Mesenchymal stem cell (in vitro differentiated cells and primary cell): ENCODE measurements around the gene RCC1. TPM values are rescaled to one million over a fixed set of nuclear protein-coding genes. Genes with fewer than 3 reads are reported as not detected.
"Not testable (repeated sequence)": the region's sequence is repeated elsewhere in the genome, so short reads cannot be mapped to it uniquely, and the experiment has no call there.

ENCODE experiments used
- DNase-seq: peaks from one replicate; pipeline ENCODE4 v3.0.0-alpha.2; 2013
- H2AFZ ChIP-seq: one replicate; pipeline ENCODE4 v1.6.1; 2013; ENCODE audit warnings: low read depth, mild to moderate bottlenecking, control low read depth, inconsistent platforms, low read length, moderate library complexity
- H2AK5ac ChIP-seq: 2 replicates; pipeline ENCODE4 v1.6.1; 2013; ENCODE audit warnings: low read length, moderate library complexity, mild to moderate bottlenecking, inconsistent platforms; ENCODE audit not compliant: severe bottlenecking
- H2BK120ac ChIP-seq: one replicate; pipeline ENCODE4 v1.6.1; 2013; ENCODE audit warnings: low read depth, mild to moderate bottlenecking, inconsistent platforms, low read length, moderate library complexity
- H2BK12ac ChIP-seq, 2 experiments: one replicate each; pipeline ENCODE4 v1.6.1; 2013; ENCODE audit warnings: inconsistent platforms in 2 of 2, low read length in 2 of 2, mild to moderate bottlenecking in 2 of 2, moderate library complexity in 2 of 2, control low read depth in 1 of 2
- H2BK15ac ChIP-seq: one replicate; pipeline ENCODE4 v1.6.1; 2013; ENCODE audit warnings: mild to moderate bottlenecking, low read depth, inconsistent platforms; ENCODE audit not compliant: poor library complexity, severe bottlenecking
- H2BK5ac ChIP-seq: 2 replicates; pipeline ENCODE4 v1.6.1; 2013; ENCODE audit warnings: low read depth, mild to moderate bottlenecking, low read length, control low read depth, inconsistent platforms; ENCODE audit not compliant: poor library complexity, severe bottlenecking
- H3K14ac ChIP-seq, 2 experiments: one replicate each; pipeline ENCODE4 v1.6.1; 2013; ENCODE audit warnings: inconsistent platforms in 2 of 2, low read length in 2 of 2, control low read depth in 1 of 2, mild to moderate bottlenecking in 1 of 2, moderate library complexity in 1 of 2
- H3K18ac ChIP-seq, 2 experiments: one replicate each; pipeline ENCODE4 v1.6.1; 2013; ENCODE audit warnings: inconsistent platforms in 2 of 2, low read length in 2 of 2, control low read depth in 1 of 2, low read depth in 1 of 2, mild to moderate bottlenecking in 1 of 2
- H3K23ac ChIP-seq, 2 experiments: one replicate each; pipeline ENCODE4 v1.6.1; 2013; ENCODE audit warnings: inconsistent platforms in 2 of 2, low read length in 2 of 2, mild to moderate bottlenecking in 2 of 2, moderate library complexity in 2 of 2, control low read depth in 1 of 2
- H3K27ac ChIP-seq: 2 replicates; pipeline ENCODE4 v1.5.1; 2013; ENCODE audit warnings: mild to moderate bottlenecking, moderate library complexity, low read length, control low read depth, inconsistent platforms; ENCODE audit not compliant: poor library complexity, severe bottlenecking
- H3K27me3 ChIP-seq, 2 experiments: 2 replicates each; pipeline versions ENCODE4 v1.6.1 to v1.7.0; 2013; ENCODE audit warnings: low read length in 2 of 2, mild to moderate bottlenecking in 2 of 2, moderate library complexity in 2 of 2, control low read depth in 1 of 2, inconsistent platforms in 1 of 2; ENCODE audit not compliant: control insufficient read depth in 1 of 2, insufficient read depth in 1 of 2
- H3K36me3 ChIP-seq, 2 experiments: 2 replicates each; pipeline versions ENCODE4 v1.6.1 to v1.7.0; 2013; ENCODE audit warnings: low read length in 2 of 2, control low read depth in 1 of 2, inconsistent platforms in 1 of 2, low read depth in 1 of 2, mild to moderate bottlenecking in 1 of 2; ENCODE audit not compliant: insufficient read depth in 2 of 2, control insufficient read depth in 1 of 2
- H3K4ac ChIP-seq, 2 experiments: one replicate each; pipeline ENCODE4 v1.6.1; 2013; ENCODE audit warnings: inconsistent platforms in 2 of 2, low read length in 2 of 2, mild to moderate bottlenecking in 2 of 2, moderate library complexity in 2 of 2, control low read depth in 1 of 2, low read depth in 1 of 2
- H3K4me1 ChIP-seq: 2 replicates; pipeline ENCODE4 v1.6.1; 2013; ENCODE audit warnings: low read depth, low read length, control low read depth; ENCODE audit not compliant: control insufficient read depth, insufficient read depth
- H3K4me2 ChIP-seq: 2 replicates; pipeline ENCODE4 v1.6.1; 2013; ENCODE audit warnings: low read length, mild to moderate bottlenecking, inconsistent platforms; ENCODE audit not compliant: poor library complexity, severe bottlenecking
- H3K4me3 ChIP-seq, 2 experiments: 2 replicates each; pipeline versions ENCODE4 v1.5.1 to v1.7.0; 2013; ENCODE audit warnings: low read length in 2 of 2, mild to moderate bottlenecking in 2 of 2, control low read depth in 1 of 2, low read depth in 1 of 2; ENCODE audit not compliant: insufficient read depth in 1 of 2
- H3K79me1 ChIP-seq: replicated peaks from 2 replicates; pipeline ENCODE4 v1.6.1; 2013; ENCODE audit warnings: mild to moderate bottlenecking, control low read depth, low read length, inconsistent platforms; ENCODE audit not compliant: poor library complexity, severe bottlenecking
- H3K9ac ChIP-seq: 2 replicates; pipeline ENCODE4 v1.7.0; 2013; ENCODE audit warnings: mild to moderate bottlenecking, low read length, moderate library complexity
- H3K9me3 ChIP-seq: 2 replicates; pipeline ENCODE4 v1.7.0; 2013; ENCODE audit warnings: mild to moderate bottlenecking, low read length; ENCODE audit not compliant: control insufficient read depth
- H4K8ac ChIP-seq: one replicate; pipeline ENCODE4 v1.6.1; 2013; ENCODE audit warnings: inconsistent platforms, mild to moderate bottlenecking, low read length, moderate library complexity
- H4K91ac ChIP-seq: one replicate; pipeline ENCODE4 v1.6.1; 2013; ENCODE audit warnings: mild to moderate bottlenecking, low read length, inconsistent platforms
- WGBS: methylation state at CpG from one replicate; pipeline ENCODE4 v1.1.7; 2013; ENCODE audit warnings: mixed read lengths; 5-methylcytosine and 5-hydroxymethylcytosine counted together
- small RNA-seq: library from polyadenylated mRNA; stranded (forward); fragments of <200 nt; extraction: miRNeasy Mini kit (QIAGEN cat#:217004); gene quantifications from one replicate; pipeline ENCODE3, GENCODE V24; 2013; ENCODE audit warnings: low read depth

Gene RCC1

GRCh38 chr1:28586585-28587391 is 80.9 kb downstream of the RCC1 start:
- H2AFZ ChIP-seq, H2BK15ac ChIP-seq, H3K9me3 ChIP-seq, H3K9ac ChIP-seq, H4K8ac ChIP-seq, H4K91ac ChIP-seq, DNase-seq, H3K4ac ChIP-seq, H3K79me1 ChIP-seq, H2BK120ac ChIP-seq, H3K4me3 ChIP-seq, H3K18ac ChIP-seq, H2AK5ac ChIP-seq, H3K27me3 ChIP-seq, H3K36me3 ChIP-seq, H3K14ac ChIP-seq, H2BK5ac ChIP-seq, H3K23ac ChIP-seq, H2BK12ac ChIP-seq: not testable (repeated sequence)
- H3K4me1 ChIP-seq, result peaks cover 16% of the 10 kb centered on the region
- H3K4me2 ChIP-seq, result peak overlapping the region; percentile 43
- 94% methylated on average over 7 of the region's 19 CpGs for WGBS
- peak overlapping the region; percentile 87 for H3K27ac ChIP-seq

Small RNAs within 50 kb of the gene (small RNA-seq; reads per million reads assigned to genes)
- gene RNU6ATAC27P (not detected), gene SNORA16A (not detected), gene SNORA44 (not detected), gene SNORA61 (not detected), gene SNORA73A (not detected), gene SNORA73B (46.9 reads per million, percentile 90 among the genes with 10 or more reads in this experiment), gene SNORD99 (4,897 reads per million, percentile 99 among the genes with 10 or more reads in this experiment)
